ENCODE measurements around the gene PGP. TPM values are rescaled to one million over a fixed set of nuclear protein-coding genes. Genes with fewer than 3 reads are reported as not detected.

The PGP gene
- total and polyA plus RNA-seq, 4 donors, result 3.4 to 9.9 (median 6.3) TPM

GRCh38 chr16:2162676-2163118 is 51.9 kb downstream of the PGP start:
- H3K9ac ChIP-seq (ENCODE audit: low read depth in 1 of 2, low read length in 2 of 2), result no peak overlapping the region
- TF ChIP-seq ATF3 (IDR thresholded peaks at IDR 0.05) (no peak), HNF4G (IDR thresholded peaks at IDR 0.05) (no peak), NR2F2 (IDR thresholded peaks at IDR 0.05) (no peak), YY1 (IDR thresholded peaks at IDR 0.05) (no peak), SP1 (IDR thresholded peaks at IDR 0.05) (no peak), HNF4A (conservative IDR thresholded peaks at IDR 0.05) (no peak), REST (IDR thresholded peaks at IDR 0.05) (no peak), FOXA2 (IDR thresholded peaks at IDR 0.05) (no peak)
- H3K4me1 ChIP-seq (ENCODE audit: control insufficient read depth in 4 of 4, insufficient read depth in 4 of 4, low read length in 3 of 4), result peaks cover 37 to 74% (median 59%) of the 10 kb centered on the region in 4 donors
- no peaks in the 10 kb centered on the region for H3K27me3 ChIP-seq (ENCODE audit: control insufficient read depth in 4 of 4, insufficient read depth in 4 of 4, low read length in 3 of 4)
- 83% methylated on average over 13 of the region's 13 CpGs for WGBS
- no peak overlapping the region for H3K4me3 ChIP-seq (ENCODE audit: low read depth in 1 of 3, low read length in 3 of 3)
- peaks cover 0 to 4% (median under 1%) of the 10 kb centered on the region in 4 donors for H3K36me3 ChIP-seq (ENCODE audit: control insufficient read depth in 4 of 4, insufficient read depth in 3 of 4, low read depth in 1 of 4, low read length in 3 of 4)
- no peaks in the 10 kb centered on the region for H3K9me3 ChIP-seq (ENCODE audit: control insufficient read depth in 4 of 4, low read length in 3 of 4)
- no peak for DNase-seq (ENCODE audit: low spot score)
- H3K27ac ChIP-seq (ENCODE audit: low read depth in 1 of 2, low read length in 2 of 2), result no peak overlapping the region

GRCh38 chr16:2161911-2162310 is 52.7 kb downstream of the PGP start:
- Histone ChIP-seq H3K27me3 (ENCODE audit: control insufficient read depth in 4 of 4, insufficient read depth in 4 of 4, low read length in 3 of 4) (no peaks in the 10 kb centered on the region), H3K4me3 (ENCODE audit: low read depth in 1 of 3, low read length in 3 of 3) (no peak overlapping the region), H3K4me1 (ENCODE audit: control insufficient read depth in 4 of 4, insufficient read depth in 4 of 4, low read length in 3 of 4) (peaks cover 38 to 74% (median 64%) of the 10 kb centered on the region in 4 donors), H3K36me3 (ENCODE audit: control insufficient read depth in 4 of 4, insufficient read depth in 3 of 4, low read depth in 1 of 4, low read length in 3 of 4) (peaks cover 0 to 1% (median 0%) of the 10 kb centered on the region in 4 donors), H3K9ac (ENCODE audit: low read depth in 1 of 2, low read length in 2 of 2) (no peak overlapping the region), H3K9me3 (ENCODE audit: control insufficient read depth in 4 of 4, low read length in 3 of 4) (no peaks in the 10 kb centered on the region), H3K27ac (ENCODE audit: low read depth in 1 of 2, low read length in 2 of 2) (no peak overlapping the region)
- no peak for DNase-seq (ENCODE audit: low spot score)
- TF ChIP-seq REST (IDR thresholded peaks at IDR 0.05) (no peak), HNF4G (IDR thresholded peaks at IDR 0.05) (no peak), NR2F2 (IDR thresholded peaks at IDR 0.05) (no peak), ATF3 (IDR thresholded peaks at IDR 0.05) (no peak), RAD21 (IDR thresholded peaks at IDR 0.05) (no peak), RXRA (IDR thresholded peaks at IDR 0.05) (no peak), FOXA1 (IDR thresholded peaks at IDR 0.05) (no peak), EGR1 (IDR thresholded peaks at IDR 0.05; ENCODE audit: low read depth in 2 of 2) (no peak), TAF1 (conservative IDR thresholded peaks at IDR 0.05) (no peak), JUND (IDR thresholded peaks at IDR 0.05) (no peak), ZBTB33 (IDR thresholded peaks at IDR 0.05) (no peak), HNF4A (conservative IDR thresholded peaks at IDR 0.05) (no peak), MAX (IDR thresholded peaks at IDR 0.05) (no peak), FOXA2 (IDR thresholded peaks at IDR 0.05) (no peak)
- 93% methylated on average over 10 of the region's 10 CpGs for WGBS
